Activated naive CD4-positive, alpha-beta T cell treated with anti-CD3 and anti-CD28 coated beads, Interleukin-2, amount 50 U/mL, for 72 hours (primary cell): ENCODE results near the gene DDX47. TPM values are rescaled to one million over a fixed set of nuclear protein-coding genes. Genes with fewer than 3 reads are reported as not detected.
"Not testable (repeated sequence)": the region's sequence is repeated elsewhere in the genome, so short reads cannot be mapped to it uniquely, and the experiment has no call there.

Experiments used
- ATAC-seq, 2 donors: fragments of 150-1000 bp; cut with Tn5 transposase; 2 replicates each; pipeline ENCODE4 v1.10.0; 2021; ENCODE audit warnings: mild to moderate bottlenecking in 2 of 2, moderate library complexity in 2 of 2
- DNase-seq, 2 donors: peaks; one replicate each; pipeline ENCODE4 v3.0.0; 2021 to 2022; ENCODE audit warnings: low spot score in 2 of 2
- H3K27ac Mint-ChIP-seq, 2 donors: one replicate each; pipeline ENCODE4 v1.8.0; 2022; ENCODE audit warnings: mild to moderate bottlenecking in 2 of 2, mixed read lengths in 2 of 2
- H3K36me3 Mint-ChIP-seq, 2 donors: one replicate each; pipeline ENCODE4 v1.8.0; 2022; ENCODE audit warnings: mixed read lengths in 2 of 2
- H3K9me3 Mint-ChIP-seq, 2 donors: one replicate each; pipeline ENCODE4 v1.8.0; 2022; ENCODE audit warnings: mixed read lengths in 2 of 2
- total RNA-seq, 2 donors: library from RNA; stranded (reverse); gene quantifications; one replicate each; pipeline ENCODE4 v1.2.3, GENCODE V29; 2022

The DDX47 gene
- total RNA-seq, 2 donors from 2014 or later: 94.7 to 109 TPM

DNA sequence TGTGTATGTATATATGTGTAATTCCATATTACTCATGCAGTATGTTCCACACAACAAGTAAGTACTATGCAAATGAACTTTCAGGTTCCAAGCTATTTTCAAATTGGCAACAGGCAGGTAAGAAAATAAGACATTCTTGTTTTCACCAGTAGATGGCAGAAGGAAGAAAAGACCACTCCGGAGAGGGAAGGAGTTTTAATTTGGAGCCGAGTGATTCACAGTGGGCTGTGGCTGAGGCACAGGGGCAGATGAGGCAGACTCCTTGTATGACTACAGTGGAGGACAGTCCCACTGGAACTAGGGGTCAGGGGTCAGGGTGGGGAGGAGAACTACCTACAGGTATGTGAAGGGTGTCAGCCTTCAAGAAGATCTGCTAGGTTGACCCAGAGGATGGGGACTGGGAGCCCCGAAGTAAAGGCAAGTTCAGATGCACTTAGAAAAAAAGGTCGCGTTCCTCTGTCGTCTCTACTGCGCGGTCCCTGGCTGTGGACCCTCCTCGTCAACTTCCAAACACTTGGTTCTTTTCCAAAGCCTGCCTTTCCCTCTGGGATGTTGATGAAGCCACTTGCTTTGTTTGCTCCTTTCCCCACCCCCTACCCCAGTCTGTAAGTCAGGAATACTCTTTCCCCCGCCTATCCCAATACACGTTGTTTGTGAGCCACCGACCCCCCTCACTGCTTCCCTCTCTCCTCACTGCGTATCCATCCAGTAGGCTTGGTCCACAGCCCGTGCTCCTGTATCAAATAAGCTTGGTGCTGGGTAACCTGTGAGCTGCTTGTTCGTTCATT is 24.1 kb downstream of the DDX47 start:
- Mint-ChIP-seq H3K27ac (peak overlapping the region; percentile 54 to 81), H3K36me3 (peaks cover 5 to 20% of the 10 kb centered on the region in 2 donors)
- peak in 1 of 2 donors; percentile 59 for DNase-seq

GRCh38 chr12:12837813-12838153 is 24.6 kb downstream of the DDX47 start:
- H3K9me3 Mint-ChIP-seq: no peaks in the 10 kb centered on the region
- no peak for ATAC-seq
- H3K27ac Mint-ChIP-seq: peak overlapping the region; percentile 54 to 81
- H3K36me3 Mint-ChIP-seq: peaks cover 3 to 20% of the 10 kb centered on the region in 2 donors
- DNase-seq: no peak

More for the DNA sequence above, 24.1 kb downstream of the DDX47 start:
- peak; percentile 91 to 98 for ATAC-seq
- no peaks in the 10 kb centered on the region for H3K9me3 Mint-ChIP-seq

- H3K27ac Mint-ChIP-seq: peak overlapping the region; percentile 41 to 89
- H3K9me3 Mint-ChIP-seq: no peaks in the 10 kb centered on the region
- DNase-seq (no peak), ATAC-seq (no peak)
- peaks cover 7 to 12% of the 10 kb centered on the region in 2 donors for H3K36me3 Mint-ChIP-seq
Measured at GRCh38 chr12:12839003-12839395, 25.9 kb downstream of the DDX47 start.

DNA sequence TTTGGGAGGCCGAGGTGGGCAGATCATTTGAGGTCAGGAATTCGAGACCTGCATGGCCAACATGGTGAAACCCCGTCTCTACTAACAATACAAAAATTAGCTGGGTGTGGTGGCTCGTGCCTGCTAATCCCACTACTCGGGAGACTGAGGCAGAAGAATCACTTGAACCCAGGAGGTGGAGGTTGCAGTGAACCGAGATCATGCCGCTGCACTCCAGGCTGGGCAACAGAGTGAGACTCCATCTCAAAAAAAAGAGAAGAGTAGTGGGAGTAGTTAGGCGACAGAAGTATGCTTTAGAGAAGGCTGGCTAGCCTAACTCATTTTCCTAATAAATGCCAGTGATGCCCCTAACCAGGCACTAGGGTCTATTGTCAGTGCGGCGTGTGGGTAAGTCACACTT is 26.3 kb downstream of the DDX47 start:
- peaks cover 7 to 10% of the 10 kb centered on the region in 2 donors for H3K36me3 Mint-ChIP-seq
- H3K27ac Mint-ChIP-seq: peak overlapping the region; percentile 41 to 89
- not testable (repeated sequence) for ATAC-seq, H3K9me3 Mint-ChIP-seq, DNase-seq

GRCh38 chr12:12839873-12840579 is 26.9 kb downstream of the DDX47 start:
- H3K27ac Mint-ChIP-seq: peak overlapping the region; percentile 41 to 63
- DNase-seq (no peak), ATAC-seq (no peak)
- no peaks in the 10 kb centered on the region for H3K9me3 Mint-ChIP-seq
- peaks cover 7 to 10% of the 10 kb centered on the region in 2 donors for H3K36me3 Mint-ChIP-seq

DNA sequence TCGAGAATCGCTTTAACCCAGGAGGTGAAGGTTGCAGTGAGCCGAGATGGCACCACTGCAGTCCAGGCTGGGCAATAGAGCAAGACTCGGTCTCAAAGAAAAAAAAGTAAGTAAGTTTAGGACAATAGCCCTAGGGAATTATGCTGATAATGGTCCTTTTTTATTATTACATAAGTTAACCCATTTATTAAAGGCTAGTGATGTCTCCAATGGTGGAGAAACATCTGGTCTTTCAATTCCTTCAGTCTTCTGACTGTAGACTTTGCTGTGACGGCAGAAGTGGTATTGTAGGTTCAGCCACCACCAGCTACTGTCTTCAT is 27.4 kb downstream of the DDX47 start:
- Mint-ChIP-seq H3K9me3 (no peaks in the 10 kb centered on the region), H3K27ac (no peak overlapping the region), H3K36me3 (peaks cover 7 to 12% of the 10 kb centered on the region in 2 donors)
- ATAC-seq (no peak), DNase-seq (no peak)

- ATAC-seq, H3K9me3 Mint-ChIP-seq, DNase-seq, H3K27ac Mint-ChIP-seq: not testable (repeated sequence)
- peaks cover 7 to 21% of the 10 kb centered on the region in 2 donors for H3K36me3 Mint-ChIP-seq
Measured at GRCh38 chr12:12841428-12841827, 28.3 kb downstream of the DDX47 start.

DNA sequence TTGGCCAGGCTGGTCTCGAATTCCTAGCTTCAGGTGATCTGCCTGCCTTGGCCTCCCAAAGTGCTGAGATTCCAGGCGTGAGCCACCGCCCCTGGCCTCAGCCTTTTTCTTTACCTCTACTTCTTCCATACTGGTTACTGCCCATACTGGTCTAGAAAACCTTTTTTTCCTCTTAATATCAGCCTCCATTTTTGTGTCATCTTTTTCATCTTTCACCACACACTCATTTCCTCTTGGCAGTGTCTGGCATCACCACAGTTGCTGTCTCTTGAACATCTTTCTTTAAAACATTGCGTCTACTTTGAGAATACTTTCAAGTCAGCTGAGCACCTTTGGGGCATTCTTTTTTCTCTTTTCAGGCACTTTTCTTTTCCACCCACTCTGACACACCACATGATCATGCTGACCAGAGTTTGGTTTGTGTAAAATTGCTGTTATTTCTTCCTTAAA is 32.7 kb downstream of the DDX47 start:
- H3K36me3 Mint-ChIP-seq: peaks cover 12 to 54% of the 10 kb centered on the region in 2 donors
- DNase-seq: no peak
- H3K27ac Mint-ChIP-seq: peak overlapping the region in 1 of 2 donors; percentile 36
- ATAC-seq: peak; percentile 57
- H3K9me3 Mint-ChIP-seq: no peaks in the 10 kb centered on the region

DNA sequence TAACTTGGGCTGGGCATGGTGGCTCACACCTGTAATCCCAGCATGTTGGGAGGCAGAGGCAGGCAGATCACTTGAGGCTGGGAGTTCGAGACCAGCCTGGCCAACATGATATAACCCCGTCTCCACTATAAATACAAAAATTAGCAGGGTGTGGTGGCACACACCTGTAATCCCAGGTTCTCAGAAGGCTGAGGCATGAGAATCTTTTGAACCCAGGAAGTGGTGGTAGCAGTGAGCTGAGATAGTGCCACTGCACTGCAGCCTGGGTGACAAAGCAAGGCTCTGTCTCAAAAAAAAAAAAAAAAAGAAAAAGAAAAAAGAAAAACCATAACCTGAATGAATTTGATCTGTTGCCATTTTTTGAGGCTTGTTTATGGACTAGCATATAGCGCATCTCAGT is 33.6 kb downstream of the DDX47 start:
- peak in 1 of 2 donors; percentile 31 for ATAC-seq
- H3K27ac Mint-ChIP-seq: peak overlapping the region; percentile 12 to 36

GRCh38 chr12:12853435-12853834 is 40.3 kb downstream of the DDX47 start:
- Mint-ChIP-seq H3K9me3 (peaks cover 4 to 5% of the 10 kb centered on the region in 2 donors), H3K36me3 (peaks cover 14 to 36% of the 10 kb centered on the region in 2 donors), H3K27ac (no peak overlapping the region)
- ATAC-seq (no peak), DNase-seq (no peak)

More for the DNA sequence above, 33.6 kb downstream of the DDX47 start:
- peaks cover 21 to 64% of the 10 kb centered on the region in 2 donors for H3K36me3 Mint-ChIP-seq
- DNase-seq, H3K9me3 Mint-ChIP-seq: not testable (repeated sequence)

GRCh38 chr12:12859690-12860089 is 46.5 kb downstream of the DDX47 start:
- DNase-seq: no peak
- no peaks in the 10 kb centered on the region for H3K9me3 Mint-ChIP-seq
- ATAC-seq: no peak
- peaks cover 10% of the 10 kb centered on the region in 2 donors for H3K36me3 Mint-ChIP-seq
- no peak overlapping the region for H3K27ac Mint-ChIP-seq

- DNase-seq (no peak), ATAC-seq (no peak)
- Mint-ChIP-seq H3K36me3 (peaks cover 10% of the 10 kb centered on the region in 2 donors), H3K9me3 (no peaks in the 10 kb centered on the region), H3K27ac (peak overlapping the region; percentile 7 to 11)
Measured at GRCh38 chr12:12864243-12864642, 51.1 kb downstream of the DDX47 start.

GRCh38 chr12:12868477-12869235 is 55.5 kb downstream of the DDX47 start:
- Mint-ChIP-seq H3K27ac (no peak overlapping the region), H3K36me3 (peaks cover 5 to 10% of the 10 kb centered on the region in 2 donors), H3K9me3 (no peaks in the 10 kb centered on the region)
- DNase-seq (no peak), ATAC-seq (no peak)

GRCh38 chr12:12870465-12870864 is 57.3 kb downstream of the DDX47 start:
- Mint-ChIP-seq H3K36me3 (peaks cover 0 to 4% of the 10 kb centered on the region in 2 donors), H3K9me3 (no peaks in the 10 kb centered on the region), H3K27ac (no peak overlapping the region)
- ATAC-seq (no peak), DNase-seq (no peak)

- ATAC-seq (no peak), DNase-seq (no peak)
- Mint-ChIP-seq H3K27ac (no peak overlapping the region), H3K36me3 (peaks cover 4 to 6% of the 10 kb centered on the region in 2 donors), H3K9me3 (no peaks in the 10 kb centered on the region)
Measured at GRCh38 chr12:12871587-12872138, 58.5 kb downstream of the DDX47 start.

GRCh38 chr12:12872139-12872933 is 59.2 kb downstream of the DDX47 start:
- Mint-ChIP-seq H3K27ac (no peak overlapping the region), H3K36me3 (peaks cover 4 to 6% of the 10 kb centered on the region in 2 donors), H3K9me3 (no peaks in the 10 kb centered on the region)
- ATAC-seq (no peak), DNase-seq (no peak)
